ENCODE results near the gene PSMB2. TPM values are rescaled to one million over a fixed set of nuclear protein-coding genes. Genes with fewer than 3 reads are reported as not detected.
A peak's percentile ranks its signal among the peaks of the same experiment; 100 is the strongest.

The PSMB2 gene
- polyA plus RNA-seq, 2 of the 4 experiments (the other 2 are of a cell fraction): 84.6 to 88.3 TPM

GRCh38 chr1:35640380-35641232, 720 bp downstream of the PSMB2 start:
- Histone ChIP-seq H3K9me3 (no peaks in the 10 kb centered on the region), H3K4me3 (peak overlapping the region; percentile 90), H3K4me2 (peak overlapping the region; percentile 60), H3K27ac (peak overlapping the region; percentile 92 to 96), H3K4me1 (peaks cover 24% of the 10 kb centered on the region; the same call in 2 of the 3 replicates)
- ATAC-seq: no peak; a peak in 1 of 6 replicates
- no peak for TF ChIP-seq CHD2 (IDR thresholded peaks at IDR 0.05; ENCODE audit: low read length, partially characterized antibody)
- no peak for TF ChIP-seq CBX8 (IDR thresholded peaks at IDR 0.05)
- TF ChIP-seq HMGXB4 (CRISPR knock-in tag; IDR thresholded peaks at IDR 0.05; ENCODE audit: borderline replicate concordance): no peak
- no peak for TF ChIP-seq HEYL (CRISPR knock-in tag; IDR thresholded peaks at IDR 0.05)
- no peak for TF ChIP-seq HDAC2 (IDR thresholded peaks at IDR 0.05)
- TF ChIP-seq CBX2 (IDR thresholded peaks at IDR 0.05; ENCODE audit: borderline replicate concordance, low read depth): no peak
- no peak for TF ChIP-seq E2F6 (IDR thresholded peaks at IDR 0.05; ENCODE audit: borderline replicate concordance, low read depth)
- ChIA-PET CTCF (interaction anchor here (1.0 to 1.6 kb wide), 2 partner anchors 71 to 72 kb away, joined by 3 to 4 read pairs; no protein-coding TSS in a partner anchor), POLR2A (interaction anchor here (0.6 kb wide), 1 partner anchor 294 kb away, joined by 3 read pairs; no protein-coding TSS in a partner anchor)
- 3% methylated on average over 26 of the region's 29 CpGs for WGBS (ENCODE audit: missing lambda C conversion rate)
- DNase-seq (ENCODE audit: low read depth in 1 of 2, low spot score in 1 of 2): no peak
- FAIRE-seq: no peak

GRCh38 chr1:35637401-35637809, 3.9 kb downstream of the PSMB2 start:
- FAIRE-seq: no peak
- ATAC-seq: no peak
- H3K4me1 ChIP-seq: peaks cover 24% of the 10 kb centered on the region; the same call in 2 of the 3 replicates
- peak overlapping the region; percentile 35 for H3K4me3 ChIP-seq
- no peak for DNase-seq (ENCODE audit: low read depth in 1 of 2, low spot score in 1 of 2)
- peak overlapping the region; percentile 60 for H3K4me2 ChIP-seq
- WGBS (ENCODE audit: missing lambda C conversion rate): 0% methylated on average over 1 of the region's 1 CpG
- peak overlapping the region; percentile 8 to 74 for H3K27ac ChIP-seq
- ChIA-PET POLR2A (no interaction called here), CTCF (interaction anchor here (1.6 kb wide), 1 partner anchor 79 kb away, joined by 4 read pairs; no protein-coding TSS in a partner anchor)
- TF ChIP-seq HOXB5 (CRISPR knock-in tag; IDR thresholded peaks at IDR 0.05): no peak
- no peak for TF ChIP-seq BHLHE40 (IDR thresholded peaks at IDR 0.05; ENCODE audit: low read depth, low read length)
- TF ChIP-seq ESRRA (IDR thresholded peaks at IDR 0.05; ENCODE audit: borderline replicate concordance, low read length): no peak
- no peak for TF ChIP-seq POLR2A (IDR thresholded peaks at IDR 0.05; ENCODE audit: low read length)
- no peak for TF ChIP-seq MAZ (IDR thresholded peaks at IDR 0.05; ENCODE audit: borderline replicate concordance, low read depth, low read length)
- no peaks in the 10 kb centered on the region for H3K9me3 ChIP-seq

- POLR2A ChIA-PET: no interaction called here
- Histone ChIP-seq H3K9me3 (no peaks in the 10 kb centered on the region), H3K27ac (no peak overlapping the region), H3K4me3 (no peak overlapping the region), H3K4me1 (peaks cover 12% of the 10 kb centered on the region), H3K4me2 (no peak overlapping the region)
- DNase-seq (ENCODE audit: low read depth in 1 of 2, low spot score in 1 of 2) (no peak), ATAC-seq (no peak), FAIRE-seq (no peak)
- CTCF ChIA-PET: interaction anchor here (0.6 kb wide), 1 partner anchor 83 kb away, joined by 3 read pairs; no protein-coding TSS in a partner anchor
- TF ChIP-seq EHF (CRISPR knock-in tag; IDR thresholded peaks at IDR 0.05) (no peak), HMGXB4 (CRISPR knock-in tag; IDR thresholded peaks at IDR 0.05; ENCODE audit: borderline replicate concordance) (no peak), RNF2 (IDR thresholded peaks at IDR 0.05; ENCODE audit: borderline replicate concordance, low read depth) (no peak), KDM5A (IDR thresholded peaks at IDR 0.05) (no peak), GATA3 (IDR thresholded peaks at IDR 0.05; ENCODE audit: borderline replicate concordance) (no peak), CBX2 (IDR thresholded peaks at IDR 0.05; ENCODE audit: borderline replicate concordance, low read depth) (no peak), FOXS1 (CRISPR knock-in tag; IDR thresholded peaks at IDR 0.05) (no peak), ZFP36 (IDR thresholded peaks at IDR 0.05; ENCODE audit: borderline replicate concordance, partially characterized antibody) (no peak)
These were observed 7.8 kb downstream of the PSMB2 start for GRCh38 chr1:35633547-35633946.
